ENCODE data around the gene METRNL.

- no peak for TF ChIP-seq CTCF (IDR thresholded peaks at IDR 0.05)
- TF ChIP-seq ZFX (IDR thresholded peaks at IDR 0.05; ENCODE audit: borderline replicate concordance), result no peak
Measured at GRCh38 chr17:83068641-83069570, 10.5 kb upstream of the METRNL start.

All from 22Rv1 (cell line).